GM18873 (cell line): ENCODE results near the gene MUC6.

ENCODE experiments used
- ATAC-seq: cut with Tn5 transposase; IDR thresholded peaks from one replicate; pipeline ENCODE4 v1.9.1; 2021; ENCODE audit warnings: mild to moderate bottlenecking, moderate library complexity, moderate number of reproducible peaks; ENCODE audit not compliant: unreplicated experiment, low FRiP score

MUC6 gene, protein sequence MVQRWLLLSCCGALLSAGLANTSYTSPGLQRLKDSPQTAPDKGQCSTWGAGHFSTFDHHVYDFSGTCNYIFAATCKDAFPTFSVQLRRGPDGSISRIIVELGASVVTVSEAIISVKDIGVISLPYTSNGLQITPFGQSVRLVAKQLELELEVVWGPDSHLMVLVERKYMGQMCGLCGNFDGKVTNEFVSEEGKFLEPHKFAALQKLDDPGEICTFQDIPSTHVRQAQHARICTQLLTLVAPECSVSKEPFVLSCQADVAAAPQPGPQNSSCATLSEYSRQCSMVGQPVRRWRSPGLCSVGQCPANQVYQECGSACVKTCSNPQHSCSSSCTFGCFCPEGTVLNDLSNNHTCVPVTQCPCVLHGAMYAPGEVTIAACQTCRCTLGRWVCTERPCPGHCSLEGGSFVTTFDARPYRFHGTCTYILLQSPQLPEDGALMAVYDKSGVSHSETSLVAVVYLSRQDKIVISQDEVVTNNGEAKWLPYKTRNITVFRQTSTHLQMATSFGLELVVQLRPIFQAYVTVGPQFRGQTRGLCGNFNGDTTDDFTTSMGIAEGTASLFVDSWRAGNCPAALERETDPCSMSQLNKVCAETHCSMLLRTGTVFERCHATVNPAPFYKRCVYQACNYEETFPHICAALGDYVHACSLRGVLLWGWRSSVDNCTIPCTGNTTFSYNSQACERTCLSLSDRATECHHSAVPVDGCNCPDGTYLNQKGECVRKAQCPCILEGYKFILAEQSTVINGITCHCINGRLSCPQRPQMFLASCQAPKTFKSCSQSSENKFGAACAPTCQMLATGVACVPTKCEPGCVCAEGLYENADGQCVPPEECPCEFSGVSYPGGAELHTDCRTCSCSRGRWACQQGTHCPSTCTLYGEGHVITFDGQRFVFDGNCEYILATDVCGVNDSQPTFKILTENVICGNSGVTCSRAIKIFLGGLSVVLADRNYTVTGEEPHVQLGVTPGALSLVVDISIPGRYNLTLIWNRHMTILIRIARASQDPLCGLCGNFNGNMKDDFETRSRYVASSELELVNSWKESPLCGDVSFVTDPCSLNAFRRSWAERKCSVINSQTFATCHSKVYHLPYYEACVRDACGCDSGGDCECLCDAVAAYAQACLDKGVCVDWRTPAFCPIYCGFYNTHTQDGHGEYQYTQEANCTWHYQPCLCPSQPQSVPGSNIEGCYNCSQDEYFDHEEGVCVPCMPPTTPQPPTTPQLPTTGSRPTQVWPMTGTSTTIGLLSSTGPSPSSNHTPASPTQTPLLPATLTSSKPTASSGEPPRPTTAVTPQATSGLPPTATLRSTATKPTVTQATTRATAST (N-terminal part only)

DNA sequence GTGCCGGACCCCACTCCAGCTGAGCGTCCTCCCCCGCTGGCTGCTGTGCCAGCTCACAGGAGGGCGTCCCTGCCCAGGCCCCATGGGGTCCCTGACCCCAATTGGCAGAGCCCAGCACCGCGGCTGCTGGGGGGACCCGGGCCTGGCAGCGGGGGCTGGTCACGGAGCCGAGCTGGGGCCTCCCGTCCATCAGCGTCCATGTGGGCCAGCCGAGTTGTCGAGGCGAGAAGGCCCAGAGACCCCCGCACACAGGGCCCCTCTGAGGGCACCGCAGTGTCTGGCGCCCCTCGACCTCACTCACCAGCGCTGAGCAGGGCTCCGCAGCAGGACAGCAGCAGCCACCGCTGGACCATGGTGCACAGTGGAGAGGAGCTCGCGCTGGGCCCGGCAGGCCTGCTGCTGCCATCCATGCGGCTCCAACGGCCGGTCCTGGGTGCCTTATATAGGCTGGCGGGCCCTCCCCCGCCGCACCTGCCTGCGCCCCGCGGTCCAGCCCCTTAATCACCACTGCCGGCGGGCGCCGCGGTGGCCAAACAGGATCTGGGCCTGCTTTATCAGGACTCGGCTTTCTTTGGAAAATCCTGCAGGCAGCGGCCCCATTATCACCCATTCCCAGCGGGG, at the start of gene MUC6:
MUC6 (minus strand) TSS at position 416 of the 621 bp plus-strand sequence; CDS start at position 353, 63 bp downstream.
- ATAC-seq: no peak

DNA sequence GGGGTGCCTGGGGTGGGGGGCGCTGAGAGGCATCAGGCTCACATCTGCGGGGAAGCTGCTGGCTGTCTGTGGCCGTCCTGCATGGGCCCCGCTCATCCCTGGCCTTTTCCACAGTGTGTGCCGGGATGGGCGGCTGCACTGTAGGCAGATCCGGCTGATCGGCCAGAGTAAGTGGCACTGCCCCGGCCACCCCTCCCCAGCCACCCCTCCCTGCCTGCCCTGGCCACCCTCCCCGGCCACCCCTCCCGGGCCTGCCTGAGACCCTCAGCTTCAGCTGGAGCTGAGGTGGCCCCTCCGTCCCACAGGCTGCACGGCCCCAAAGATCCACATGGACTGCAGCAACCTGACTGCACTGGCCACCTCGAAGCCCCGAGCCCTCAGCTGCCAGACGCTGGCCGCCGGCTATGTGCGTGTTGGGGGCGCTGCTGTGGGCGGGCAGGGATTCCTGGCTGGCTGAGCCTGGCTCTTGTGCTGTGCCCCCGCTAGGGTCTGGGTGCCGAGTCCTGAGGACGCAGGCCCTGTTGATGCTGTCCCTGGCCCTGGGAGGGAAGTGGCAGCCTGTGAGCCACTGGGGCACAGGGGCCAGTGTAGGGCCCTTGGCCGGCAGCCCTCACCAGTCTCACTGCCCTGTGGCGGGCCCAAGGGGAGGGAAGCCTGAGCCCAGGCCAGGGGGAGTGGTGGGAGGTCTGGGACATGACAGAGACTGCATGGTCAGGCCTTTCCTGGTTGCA, 49.1 kb upstream of the MUC6 start:
- ATAC-seq: no peak

DNA sequence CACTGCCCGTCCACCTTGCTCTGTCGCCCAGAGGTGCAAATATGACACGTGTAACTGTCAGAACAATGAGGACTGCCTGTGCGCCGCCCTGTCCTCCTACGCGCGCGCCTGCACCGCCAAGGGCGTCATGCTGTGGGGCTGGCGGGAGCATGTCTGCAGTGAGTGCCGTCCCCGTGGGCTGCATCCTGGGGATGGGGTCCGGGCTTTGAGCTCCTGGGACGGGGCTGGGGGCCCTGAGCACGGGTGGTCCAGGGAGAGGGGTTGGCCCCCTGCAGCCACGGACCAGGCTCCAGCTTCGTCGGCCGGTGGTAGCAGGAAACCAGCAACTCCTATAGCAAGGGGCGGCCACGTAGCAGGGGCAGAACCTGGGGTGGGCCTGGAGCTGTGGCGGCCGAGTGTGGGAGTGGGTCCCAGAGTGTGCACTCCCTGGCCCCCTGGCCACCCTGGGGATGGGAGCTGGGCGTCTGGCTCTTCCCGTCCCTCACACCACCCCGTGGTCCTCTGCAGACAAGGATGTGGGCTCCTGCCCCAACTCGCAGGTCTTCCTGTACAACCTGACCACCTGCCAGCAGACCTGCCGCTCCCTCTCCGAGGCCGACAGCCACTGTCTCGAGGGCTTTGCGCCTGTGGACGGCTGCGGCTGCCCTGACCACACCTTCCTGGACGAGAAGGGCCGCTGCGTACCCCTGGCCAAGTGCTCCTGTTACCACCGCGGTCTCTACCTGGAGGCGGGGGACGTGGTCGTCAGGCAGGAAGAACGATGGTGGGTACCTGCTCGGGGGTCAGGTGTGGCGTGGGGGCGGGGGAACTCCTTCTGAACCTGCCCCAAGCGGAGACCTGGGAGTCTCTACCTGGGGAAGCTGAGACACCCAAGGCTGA, 48.3 kb upstream of the MUC6 start:
- ATAC-seq: no peak

DNA sequence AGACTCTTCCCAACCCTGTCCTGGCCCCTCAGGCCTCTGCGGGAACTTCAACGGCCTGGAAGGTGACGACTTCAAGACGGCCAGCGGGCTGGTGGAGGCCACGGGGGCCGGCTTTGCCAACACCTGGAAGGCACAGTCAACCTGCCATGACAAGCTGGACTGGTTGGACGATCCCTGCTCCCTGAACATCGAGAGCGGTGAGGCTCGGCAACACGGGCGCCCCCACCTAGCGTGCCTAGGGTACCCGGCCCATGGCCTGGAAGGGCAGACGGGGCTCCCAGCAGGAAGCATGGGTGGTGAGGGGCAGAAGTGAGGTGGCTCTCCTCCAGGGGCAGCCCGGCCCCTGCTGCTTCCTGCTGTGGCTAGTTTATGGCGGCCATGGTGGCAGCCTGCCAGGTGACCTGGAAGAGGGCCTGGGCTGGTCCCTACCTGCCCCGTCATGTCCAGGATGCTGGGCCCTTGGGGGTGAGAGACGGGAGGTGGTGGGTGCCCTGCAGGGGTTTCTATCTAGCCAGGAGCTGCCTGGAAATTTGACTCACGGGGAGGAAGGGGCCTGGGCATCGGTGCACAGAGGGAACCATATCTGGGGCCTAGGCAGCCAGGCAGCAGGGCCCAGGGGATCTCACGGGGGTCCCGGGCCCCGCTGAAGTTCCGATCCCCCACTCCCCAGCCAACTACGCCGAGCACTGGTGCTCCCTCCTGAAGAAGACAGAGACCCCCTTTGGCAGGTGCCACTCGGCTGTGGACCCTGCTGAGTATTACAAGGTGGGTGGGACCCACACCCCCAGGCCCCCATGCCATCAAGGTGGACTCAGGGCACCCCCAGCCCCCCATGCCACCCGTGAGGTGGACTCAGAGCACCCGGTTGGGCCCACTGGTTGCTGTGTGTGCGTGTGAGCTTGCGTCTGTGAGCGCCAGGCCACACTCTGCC, 47.4 kb upstream of the MUC6 start:
- ATAC-seq: no peak

DNA sequence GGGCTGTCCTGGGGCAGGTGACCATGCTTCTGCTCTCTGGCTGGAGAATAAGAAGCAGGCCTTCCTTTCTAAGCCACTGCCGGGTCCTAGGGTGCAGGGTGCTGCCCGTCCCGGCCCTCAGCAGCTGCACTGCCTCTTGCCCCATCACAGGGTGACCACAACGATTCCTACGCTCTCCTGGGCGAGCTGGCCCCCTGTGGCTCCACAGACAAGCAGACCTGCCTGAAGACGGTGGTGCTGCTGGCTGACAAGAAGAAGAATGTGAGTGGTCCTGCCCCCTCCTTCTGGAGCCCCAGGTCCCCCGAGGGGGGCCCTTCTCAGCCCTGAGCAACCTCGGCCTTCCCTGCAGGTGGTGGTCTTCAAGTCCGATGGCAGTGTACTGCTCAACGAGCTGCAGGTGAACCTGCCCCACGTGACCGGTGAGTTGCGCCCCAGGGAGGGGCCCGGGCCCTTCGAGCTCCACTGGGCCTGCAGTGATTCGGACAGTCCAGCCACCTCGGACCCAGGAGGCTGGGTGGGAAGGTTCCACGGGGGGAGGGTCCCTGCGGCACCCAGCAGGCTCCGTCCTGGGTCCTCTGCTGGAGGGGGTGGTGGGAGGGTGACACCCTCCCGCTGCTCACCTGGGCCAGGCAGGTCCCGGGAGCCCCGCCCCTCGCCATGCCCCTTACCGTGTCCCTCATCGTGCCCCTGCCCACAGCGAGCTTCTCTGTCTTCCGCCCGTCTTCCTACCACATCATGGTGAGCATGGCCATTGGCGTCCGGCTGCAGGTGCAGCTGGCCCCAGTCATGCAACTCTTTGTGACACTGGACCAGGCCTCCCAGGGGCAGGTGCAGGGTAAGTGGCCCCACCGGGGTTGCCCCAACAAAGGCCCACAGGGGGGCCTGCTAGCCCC, 46.5 kb upstream of the MUC6 start:
- ATAC-seq: no peak

DNA sequence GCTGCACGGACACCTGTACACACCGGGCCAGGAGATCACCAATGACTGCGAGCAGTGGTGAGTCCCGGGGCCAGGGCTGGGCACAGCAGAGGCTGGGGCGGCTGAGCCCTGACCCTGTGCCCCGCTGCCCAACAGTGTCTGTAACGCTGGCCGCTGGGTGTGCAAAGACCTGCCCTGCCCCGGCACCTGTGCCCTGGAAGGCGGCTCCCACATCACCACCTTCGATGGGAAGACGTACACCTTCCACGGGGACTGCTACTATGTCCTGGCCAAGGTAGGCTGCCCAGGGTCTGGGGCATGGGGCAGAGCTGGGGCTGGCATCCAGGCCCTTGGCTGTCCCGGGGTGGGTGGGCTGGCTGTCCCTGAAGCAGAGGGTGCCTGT, 45.8 kb upstream of the MUC6 start:
- no peak for ATAC-seq

DNA sequence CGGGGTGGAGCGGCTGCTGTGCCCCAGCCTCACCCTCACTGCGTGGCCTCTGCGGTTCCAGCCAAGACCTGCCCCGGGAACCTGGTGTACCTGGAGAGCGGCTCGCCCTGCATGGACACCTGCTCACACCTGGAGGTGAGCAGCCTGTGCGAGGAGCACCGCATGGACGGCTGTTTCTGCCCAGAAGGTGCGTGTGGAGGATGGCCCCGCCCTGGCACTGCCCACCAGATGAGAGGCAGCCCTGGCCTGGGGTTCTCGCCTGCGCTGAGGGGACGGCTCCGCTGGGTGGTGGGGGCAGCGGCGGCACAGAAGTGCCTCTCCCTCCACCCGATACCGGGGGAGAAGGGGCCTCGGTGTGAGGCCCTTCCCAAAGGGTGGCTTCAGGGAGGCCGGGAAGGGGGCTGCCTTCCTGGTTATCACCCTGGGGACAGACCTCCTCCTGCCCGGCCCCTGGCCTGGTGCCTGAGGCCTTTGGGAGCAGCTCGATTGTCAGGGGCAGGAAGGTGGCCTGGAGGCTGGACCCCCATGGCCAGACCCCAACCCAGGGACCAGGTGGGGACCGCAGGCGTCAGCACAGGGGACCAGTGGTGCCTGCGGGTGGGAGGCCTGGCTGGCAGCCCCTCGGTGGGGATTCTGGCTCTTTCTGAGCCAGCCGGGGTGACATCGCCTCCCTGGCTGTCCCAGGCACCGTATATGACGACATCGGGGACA, 45.2 kb upstream of the MUC6 start:
- no peak for ATAC-seq

DNA sequence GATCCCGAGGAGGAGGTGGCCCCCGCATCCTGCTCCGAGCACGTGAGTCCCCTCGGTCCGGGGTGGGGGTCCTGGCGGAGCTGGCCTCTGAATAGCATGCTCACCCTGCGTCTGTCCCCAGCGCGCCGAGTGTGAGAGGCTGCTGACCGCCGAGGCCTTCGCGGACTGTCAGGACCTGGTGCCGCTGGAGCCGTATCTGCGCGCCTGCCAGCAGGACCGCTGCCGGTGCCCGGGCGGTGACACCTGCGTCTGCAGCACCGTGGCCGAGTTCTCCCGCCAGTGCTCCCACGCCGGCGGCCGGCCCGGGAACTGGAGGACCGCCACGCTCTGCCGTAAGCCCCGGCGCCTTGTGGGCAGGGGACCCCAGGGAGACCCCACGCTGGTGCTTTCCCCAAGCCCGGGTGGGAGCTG, 41.7 kb upstream of the MUC6 start:
- ATAC-seq: no peak

DNA sequence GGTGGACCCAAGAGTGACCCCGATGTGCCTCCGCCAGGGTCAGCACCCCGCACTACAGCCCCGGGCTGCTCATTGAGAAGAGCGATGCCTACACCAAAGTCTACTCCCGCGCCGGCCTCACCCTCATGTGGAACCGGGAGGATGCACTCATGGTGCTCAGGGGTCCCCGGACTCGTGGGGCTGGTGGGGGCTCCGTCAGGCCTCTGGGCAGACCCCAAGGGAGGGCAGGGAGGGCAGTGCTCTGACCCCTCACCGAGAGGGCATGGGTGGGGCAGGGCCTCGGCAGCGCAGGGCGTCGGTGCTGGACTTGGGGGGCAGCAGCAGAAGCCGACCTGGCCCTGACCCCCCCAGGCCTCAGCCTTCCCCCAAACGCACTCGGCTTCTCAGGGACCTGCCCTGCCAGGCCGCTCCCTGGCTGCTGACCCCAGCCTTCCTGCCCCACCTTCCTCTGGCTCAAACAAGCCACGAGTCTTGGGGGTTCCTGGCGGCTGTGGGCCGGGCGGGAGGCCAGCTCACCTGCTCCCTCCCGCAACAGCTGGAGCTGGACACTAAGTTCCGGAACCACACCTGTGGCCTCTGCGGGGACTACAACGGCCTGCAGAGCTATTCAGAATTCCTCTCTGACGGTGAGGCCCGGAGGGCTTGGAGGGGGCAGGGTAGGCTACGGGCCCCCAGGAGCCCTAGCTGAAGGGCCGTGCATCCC, 41.0 kb upstream of the MUC6 start:
- ATAC-seq: no peak

DNA sequence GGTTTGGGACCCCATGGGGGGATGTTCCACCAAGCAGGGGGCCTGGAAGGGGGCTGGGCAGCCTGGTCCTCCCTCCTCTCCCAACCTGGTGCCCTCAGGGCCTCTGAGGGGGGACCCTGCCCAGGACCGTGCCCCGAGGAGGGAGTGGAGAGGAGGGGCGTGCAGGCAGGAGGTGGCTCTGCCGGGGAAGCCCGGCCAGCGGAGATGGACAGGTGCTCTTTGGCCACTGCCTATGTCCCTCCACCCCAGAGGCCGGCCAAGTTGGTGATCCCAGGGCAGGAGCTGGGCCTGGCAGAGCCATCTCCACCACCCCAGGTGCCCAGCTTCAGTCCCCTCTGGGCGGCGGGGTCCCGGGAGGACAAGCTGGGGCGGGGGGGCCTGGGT, 40.5 kb upstream of the MUC6 start:
- ATAC-seq: no peak

DNA sequence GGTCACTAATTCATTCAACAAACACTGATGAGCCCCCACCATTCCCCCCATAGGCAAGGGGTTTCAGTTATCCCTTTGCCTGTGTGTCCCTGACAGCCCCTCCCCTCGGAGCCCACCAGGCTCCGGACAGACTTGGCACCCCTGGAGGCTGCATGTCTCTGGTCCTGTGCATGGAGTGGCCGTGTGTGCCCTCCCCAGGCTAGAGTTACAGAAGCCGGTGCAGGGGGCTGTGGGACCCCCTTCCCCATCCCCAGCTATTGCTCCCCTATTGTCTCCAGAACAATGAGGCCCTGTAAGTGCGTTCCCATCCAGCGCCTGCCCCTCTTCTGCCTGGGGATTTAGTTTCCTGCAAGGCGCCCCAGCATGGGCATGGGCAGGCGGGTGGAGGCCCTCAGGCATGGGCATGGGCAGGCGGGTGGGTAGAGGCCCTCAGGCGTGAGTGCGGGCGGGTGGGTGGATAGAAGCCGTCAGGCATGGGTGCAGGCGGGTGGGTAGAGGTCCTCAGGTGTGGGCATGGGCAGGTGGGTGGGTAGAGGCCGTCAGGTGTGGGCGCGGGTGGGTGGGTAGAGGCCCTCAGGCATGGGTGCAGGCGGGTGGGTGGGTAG, 39.6 kb upstream of the MUC6 start:
- ATAC-seq: no peak

DNA sequence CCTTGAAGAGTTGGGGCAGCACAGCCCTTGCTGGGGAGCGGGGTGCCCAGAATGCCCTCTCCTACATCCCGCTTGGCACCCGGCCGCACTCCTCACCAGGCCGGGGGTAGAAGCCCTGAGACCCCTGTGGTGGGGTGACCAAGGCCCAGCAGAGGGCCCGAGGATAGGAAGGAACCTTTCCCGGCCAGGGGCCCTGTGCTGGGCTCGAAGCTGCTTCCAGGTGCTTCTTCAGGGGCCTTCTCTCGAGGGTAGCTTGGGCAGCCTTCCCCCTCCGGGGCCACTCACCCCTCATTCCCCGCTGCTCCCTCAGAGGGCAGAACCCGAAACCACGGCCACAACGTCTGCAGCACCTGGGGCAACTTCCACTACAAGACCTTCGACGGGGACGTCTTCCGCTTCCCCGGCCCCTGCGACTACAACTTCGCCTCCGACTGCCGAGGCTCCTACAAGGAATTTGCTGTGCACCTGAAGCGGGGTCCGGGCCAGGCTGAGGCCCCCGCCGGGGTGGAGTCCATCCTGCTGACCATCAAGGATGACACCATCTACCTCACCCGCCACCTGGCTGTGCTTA, 38.9 kb upstream of the MUC6 start:
- ATAC-seq: no peak

DNA sequence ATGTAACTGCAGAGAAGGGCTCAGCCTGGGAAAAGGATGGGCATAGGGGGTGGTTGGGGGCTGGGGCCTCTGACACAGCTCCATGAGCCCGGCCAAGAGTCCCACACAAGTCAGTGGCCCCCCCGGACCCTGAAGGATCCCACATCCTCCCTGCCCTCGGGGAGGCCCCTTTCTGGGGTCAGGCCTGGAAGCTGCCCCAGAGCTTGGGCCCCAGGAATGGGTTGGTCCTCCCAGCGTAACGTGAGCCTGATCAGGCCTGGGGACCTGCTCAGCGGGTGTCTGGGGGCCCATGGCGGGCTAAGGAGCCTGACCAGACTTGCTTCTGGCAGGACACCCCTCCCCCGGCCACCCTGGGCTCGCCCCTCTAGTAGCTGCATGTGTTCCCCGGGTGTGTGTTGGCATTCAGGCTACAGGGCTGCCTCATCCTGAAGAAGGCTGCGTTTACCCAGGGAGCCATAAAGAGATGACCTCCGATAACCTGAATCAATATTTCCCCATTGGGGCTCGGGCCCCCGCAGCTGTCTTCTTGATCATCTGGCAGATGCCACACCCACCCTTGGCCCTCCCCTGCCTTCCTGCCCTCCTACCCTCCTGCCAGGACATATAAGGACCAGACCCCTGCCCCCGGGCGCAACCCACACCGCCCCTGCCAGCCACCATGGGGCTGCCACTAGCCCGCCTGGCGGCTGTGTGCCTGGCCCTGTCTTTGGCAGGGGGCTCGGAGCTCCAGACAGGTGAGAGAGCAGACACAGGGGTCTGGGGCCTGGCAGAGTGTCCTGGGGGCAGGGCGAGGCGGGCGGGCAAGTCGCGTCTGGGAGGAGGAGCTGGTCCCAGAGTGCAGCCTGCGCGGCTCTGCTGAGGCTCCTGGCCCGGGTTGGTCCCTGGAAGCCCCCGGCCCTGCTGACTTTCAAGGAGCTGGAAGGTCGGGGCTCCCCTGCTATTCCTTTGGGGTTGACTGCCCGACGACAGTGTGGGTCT, 38.0 kb upstream of the MUC6 start, which contains the start of gene MUC2:
MUC2 (plus strand) TSS at position 631 of the 978 bp plus-strand sequence.
- no peak for ATAC-seq
